Heart left ventricle (tissue), 16 donors: ENCODE measurements around the gene ABCF1. TPM values are rescaled to one million over a fixed set of nuclear protein-coding genes. Genes with fewer than 3 reads are reported as not detected.

Experiments
- ATAC-seq, 4 donors: fragments of 200-7000 bp; cut with Tn5 transposase; one replicate each; pipeline ENCODE4 v1.9.1; 2020 to 2022; ENCODE audit warnings: moderate library complexity in 4 of 4, mild to moderate bottlenecking in 3 of 4, moderate number of reproducible peaks in 1 of 4
- DNase-seq, 5 donors: peaks; one replicate each; pipeline ENCODE4 v3.0.0-alpha.2; 2020
- H3K27ac ChIP-seq, 12 donors: fragments of 200-600 bp; sonication (generic) in 4 of 12; one replicate each; pipeline versions ENCODE4 v1.5.0 to v1.8.0; 2016 to 2022; ENCODE audit warnings: mild to moderate bottlenecking in 2 of 12
- H3K27me3 ChIP-seq, 9 donors: fragments of 200-600 bp; sonication (generic) in 2 of 9; one replicate each; pipeline versions ENCODE4 v1.5.1 to v1.8.0; 2016 to 2022; ENCODE audit warnings: mild to moderate bottlenecking in 3 of 9
- H3K36me3 ChIP-seq, 9 donors: fragments of 200-600 bp; sonication (generic) in 2 of 9; one replicate each; pipeline versions ENCODE4 v1.5.0 to v1.8.0; 2018 to 2022; ENCODE audit warnings: mild to moderate bottlenecking in 2 of 9
- H3K4me1 ChIP-seq, 12 donors: fragments of 200-600 bp; sonication (generic) in 4 of 12; one replicate each; pipeline versions ENCODE4 v1.5.0 to v1.8.0; 2016 to 2022; ENCODE audit warnings: mild to moderate bottlenecking in 3 of 12
- H3K4me3 ChIP-seq, 12 donors: fragments of 200-600 bp; sonication (generic) in 4 of 12; one replicate each; pipeline versions ENCODE4 v1.5.0 to v1.8.0; 2017 to 2022; ENCODE audit warnings: mild to moderate bottlenecking in 9 of 12, moderate library complexity in 4 of 12
- H3K9me3 ChIP-seq, 12 donors: fragments of 200-600 bp; sonication (generic) in 4 of 12; one replicate each; pipeline versions ENCODE4 v1.5.0 to v1.8.0; 2016 to 2022; ENCODE audit warnings: mild to moderate bottlenecking in 1 of 12
- POLR2A ChIP-seq, 2 donors: fragments of 450-650 bp; IDR thresholded peaks; one replicate each; pipeline ENCODE4 v1.6.1; 2017; ENCODE audit warnings: antibody characterized with exemption in 2 of 2, mild to moderate bottlenecking in 2 of 2, moderate library complexity in 2 of 2
- WGBS, 4 donors: extraction: QIAGEN DNeasy Blood & Tissue Kit in 2 of 4; methylation state at CpG; one replicate each; pipeline versions ENCODE4 v1.1.5 to v1.1.7; 2013 to 2018; 5-methylcytosine and 5-hydroxymethylcytosine counted together
- intact Hi-C, 10 donors: fragments of 100-400 bp; cut with DNase I; formaldehyde crosslinking; loops; one replicate each; pipeline versions ENCODE4 v1.11.1 to v1.14.2; 2022
- polyA plus RNA-seq, 2 donors: library from polyadenylated mRNA; stranded (reverse); fragments of 200-250 nt; gene quantifications; one replicate each; pipeline ENCODE4 v1.2.3, GENCODE V29; 2013
- total RNA-seq, 9 donors: library from RNA; depleted of rRNA in 2 of 9; stranded (reverse); fragments of >200 nt in 2 of 9; fragmentation: NEBNext Ultra II Directional in 3 of 9; extraction: Animal tissue kit (Norgen Biotek cat#: 25700) in 3 of 9; gene quantifications; one replicate each; pipeline versions ENCODE4 v1.1.0 to v1.2.4, GENCODE V29; 2016 to 2023
- TF ChIP-seq, protein P1 (sequence below), 12 donors: fragments of 200-600 bp; sonication (generic) in 4 of 12; IDR thresholded peaks; one replicate each; pipeline versions ENCODE4 v1.5.0 to v1.8.0; 2018 to 2022; ENCODE audit warnings: antibody characterized with exemption in 12 of 12, mild to moderate bottlenecking in 5 of 12
- donor health status: ischemic (EF 13 %, LVEDD 7.1; RV severe dilation, severe dysfunction).
- donor health status: healthy with polysubstance abuse.
- donor health status: DM: no; HTN: yes; CAD: no.
- donor health status: DM: no; HTN: no; CAD: no.
- donor health status: ischemic (EF 25% LVEDD 6.9; RV normal size, moderate dysfunction).
- donor health status: ischemic (EF 25% LVEDD 5.7; RV mildly dilated, moderate dysfunction).
- donor health status: healthy.
- donor health status: DM: yes; HTN: yes; CAD: no.
- donor health status: ischemic (EF 35%, LVEDD 5.7; RV mildly dilated, moderate dysfunction).
- donor health status: nonischemic (EF 11% LVEDD 7.7; RV severe dilation, severe dysfunction).
- donor health status: DM: yes; HTN: yes; CAD: no.
- donor health status: PGD.
- donor health status: ischemic (EF 29% LVEDD 5.4; RV normal size, mild dysfunction).
- donor health status: nonischemic (EF 23%, LVEDD 6.1; RV moderate dilation, normal function).

Gene ABCF1
- total and polyA plus RNA-seq, 11 donors = 28.0 to 76.8 (median 39.8) TPM

DNA sequence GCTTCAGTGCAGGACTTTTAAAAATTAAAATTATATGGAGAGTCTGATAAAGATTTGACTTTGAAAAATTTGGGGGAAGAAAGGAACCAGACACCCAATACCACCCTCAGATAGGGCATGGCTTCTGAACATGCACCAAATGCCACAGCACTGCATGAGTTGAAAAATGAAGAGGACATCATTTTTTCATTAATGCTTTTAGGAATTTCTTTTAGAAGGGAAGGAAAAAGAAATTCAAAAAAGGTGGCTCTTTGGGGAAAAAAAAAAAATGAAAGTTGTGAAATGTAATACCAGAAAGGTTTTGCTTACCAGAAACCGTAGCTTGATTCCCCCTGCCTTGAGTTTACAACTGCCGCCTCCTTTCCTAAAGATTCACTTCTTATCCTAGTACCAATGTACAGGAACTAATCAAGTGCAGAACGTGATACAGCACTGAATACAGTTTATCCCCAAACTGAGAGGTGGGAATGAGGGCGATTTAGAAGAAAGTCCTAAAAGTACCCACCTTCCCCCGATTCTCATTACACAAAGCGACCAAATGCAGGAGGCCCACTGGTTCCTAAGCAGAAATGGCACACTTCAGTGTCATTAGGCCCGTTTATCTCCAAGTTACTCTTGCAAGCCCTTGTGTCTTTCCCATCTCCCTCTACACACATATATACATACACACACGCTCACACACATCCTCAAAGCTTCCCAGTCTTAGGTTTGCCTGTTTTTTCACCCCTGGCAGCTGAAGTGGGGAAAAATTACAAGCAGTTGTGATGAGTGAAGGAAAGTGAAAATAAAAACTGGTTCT, 43.0 kb downstream of the ABCF1 start:
- Histone ChIP-seq H3K27ac (peak overlapping the region; percentile 68 to 99 (median 96)), H3K27me3 (no peaks in the 10 kb centered on the region), H3K4me3 (peak overlapping the region in 11 of 12 donors; percentile 57 to 92 (median 79)), H3K9me3 (no peaks in the 10 kb centered on the region), H3K36me3 (peaks cover 0 to 49% (median 20%) of the 10 kb centered on the region in 9 donors), H3K4me1 (peaks cover 0 to 67% (median 60%) of the 10 kb centered on the region in 12 donors)
- DNase-seq (no peak), ATAC-seq (no peak)
- WGBS, 4 donors = 20 to 26% (median 22%) methylated on average over 8 of the region's 8 CpGs
- intact Hi-C loops = loop anchor here in 2 of 10 donors (2.0 to 5.0 kb wide), 2 partner anchors 57 to 103 kb away; partner anchors contain the start of genes GNL1 (in 1 of the 2), MDC1 (in 1 of the 2) and PRR3 (in 1 of the 2)
- TF ChIP-seq, protein P1, sequence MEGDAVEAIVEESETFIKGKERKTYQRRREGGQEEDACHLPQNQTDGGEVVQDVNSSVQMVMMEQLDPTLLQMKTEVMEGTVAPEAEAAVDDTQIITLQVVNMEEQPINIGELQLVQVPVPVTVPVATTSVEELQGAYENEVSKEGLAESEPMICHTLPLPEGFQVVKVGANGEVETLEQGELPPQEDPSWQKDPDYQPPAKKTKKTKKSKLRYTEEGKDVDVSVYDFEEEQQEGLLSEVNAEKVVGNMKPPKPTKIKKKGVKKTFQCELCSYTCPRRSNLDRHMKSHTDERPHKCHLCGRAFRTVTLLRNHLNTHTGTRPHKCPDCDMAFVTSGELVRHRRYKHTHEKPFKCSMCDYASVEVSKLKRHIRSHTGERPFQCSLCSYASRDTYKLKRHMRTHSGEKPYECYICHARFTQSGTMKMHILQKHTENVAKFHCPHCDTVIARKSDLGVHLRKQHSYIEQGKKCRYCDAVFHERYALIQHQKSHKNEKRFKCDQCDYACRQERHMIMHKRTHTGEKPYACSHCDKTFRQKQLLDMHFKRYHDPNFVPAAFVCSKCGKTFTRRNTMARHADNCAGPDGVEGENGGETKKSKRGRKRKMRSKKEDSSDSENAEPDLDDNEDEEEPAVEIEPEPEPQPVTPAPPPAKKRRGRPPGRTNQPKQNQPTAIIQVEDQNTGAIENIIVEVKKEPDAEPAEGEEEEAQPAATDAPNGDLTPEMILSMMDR (IDR thresholded peaks at IDR 0.05) = no peak
- TF ChIP-seq POLR2A (IDR thresholded peaks at IDR 0.05) = no peak

DNA sequence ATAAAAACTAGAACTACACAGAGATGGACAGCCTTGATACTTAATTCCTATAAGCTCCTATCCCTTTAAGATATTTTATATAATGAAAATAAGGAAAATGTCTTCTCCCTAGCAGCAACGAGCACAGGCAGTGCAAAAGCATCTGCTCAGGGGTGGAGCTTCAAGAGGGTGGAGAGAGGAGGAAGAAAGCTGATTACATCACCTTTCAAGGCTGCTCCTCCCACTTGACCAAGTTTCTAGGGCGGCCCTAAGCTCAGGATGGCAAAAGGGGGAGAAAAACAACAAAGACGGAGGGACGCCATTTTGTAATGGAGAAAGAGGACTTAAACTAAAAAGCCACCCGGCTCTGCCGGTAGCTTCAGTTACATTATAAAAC, 43.6 kb downstream of the ABCF1 start:
- no peaks in the 10 kb centered on the region for H3K9me3 ChIP-seq
- peaks cover 0 to 63% (median 58%) of the 10 kb centered on the region in 12 donors for H3K4me1 ChIP-seq
- peaks cover 0 to 49% (median 21%) of the 10 kb centered on the region in 9 donors for H3K36me3 ChIP-seq
- H3K4me3 ChIP-seq = peak overlapping the region; percentile 57 to 92 (median 78)
- intact Hi-C loops = loop anchor here in 6 of 10 donors (1.0 to 5.0 kb wide), 6 partner anchors 57 to 127 kb away; partner anchors contain the start of genes GNL1 (in 2 of the 6), TUBB (in 2 of the 6), DHX16 (in 1 of the 6) and FLOT1 (in 1 of the 6)
- H3K27me3 ChIP-seq = no peaks in the 10 kb centered on the region
- H3K27ac ChIP-seq = peak overlapping the region; percentile 90 to 99 (median 96)
- DNase-seq (peak; percentile 72 to 93 (median 91)), ATAC-seq (peak; percentile 72 to 79 (median 76))
- TF ChIP-seq, protein P1 (IDR thresholded peaks at IDR 0.05) = no peak
- TF ChIP-seq POLR2A (IDR thresholded peaks at IDR 0.05) = peak; percentile 87 to 98
- WGBS, 4 donors = 0 to 1% (median 0%) methylated on average over 6 of the region's 6 CpGs

DNA sequence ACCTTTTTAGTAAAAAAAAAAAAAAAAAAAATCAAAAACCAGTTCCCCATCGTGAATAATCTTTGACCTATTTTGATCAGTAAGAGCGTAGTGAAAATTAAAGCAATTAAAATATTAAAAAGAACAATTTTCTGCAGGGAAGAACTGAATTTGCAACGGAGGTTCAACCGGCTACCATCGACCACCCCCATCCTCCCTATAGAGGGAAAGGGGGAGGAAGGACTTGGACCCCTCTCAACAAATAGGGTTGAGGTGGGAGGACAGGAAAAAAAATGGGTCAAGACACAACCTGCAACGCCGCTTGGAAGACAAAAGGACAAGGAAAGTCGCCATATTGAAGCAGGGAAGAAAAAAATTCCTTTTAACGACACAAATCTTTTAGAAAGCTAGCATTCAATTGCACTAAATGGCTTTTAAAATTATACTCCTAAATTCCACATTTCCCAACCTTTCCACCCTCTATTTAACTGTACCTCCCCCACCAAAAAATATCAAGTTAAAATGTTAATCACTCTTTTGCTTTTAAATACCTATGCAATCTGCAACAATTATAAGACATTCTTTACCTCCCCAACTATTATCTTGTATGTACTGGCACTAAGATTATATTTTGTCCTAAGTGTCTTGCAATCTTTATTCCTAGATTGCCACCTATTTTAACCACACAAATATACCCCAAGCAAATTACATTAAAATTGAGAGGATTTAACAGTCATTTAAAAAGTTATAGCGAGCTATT, 44.1 kb downstream of the ABCF1 start:
- Histone ChIP-seq H3K9me3 (no peaks in the 10 kb centered on the region), H3K27me3 (no peaks in the 10 kb centered on the region), H3K4me1 (peaks cover 0 to 58% (median 53%) of the 10 kb centered on the region in 12 donors), H3K27ac (peak overlapping the region; percentile 90 to 99 (median 96)), H3K36me3 (peaks cover 0 to 55% (median 27%) of the 10 kb centered on the region in 9 donors), H3K4me3 (peak overlapping the region; percentile 57 to 92 (median 78))
- TF ChIP-seq, protein P1 (IDR thresholded peaks at IDR 0.05) = no peak
- no peak for TF ChIP-seq POLR2A (IDR thresholded peaks at IDR 0.05)
- WGBS, 4 donors = 0 to 1% (median 0%) methylated on average over 10 of the region's 10 CpGs
- intact Hi-C loops = loop anchor here in 5 of 10 donors (1.0 to 5.0 kb wide), 5 partner anchors 57 to 127 kb away; partner anchors contain the start of genes TUBB (in 2 of the 5), DHX16 (in 1 of the 5), FLOT1 (in 1 of the 5) and GNL1 (in 1 of the 5)
- DNase-seq = peak in 4 of 5 donors; percentile 36 to 48 (median 38)
- ATAC-seq = no peak
